GM10266 (cell line): ENCODE results near the gene FKBP10.

ENCODE experiments used
- DNase-seq: peaks from one replicate; pipeline ENCODE4 v3.0.0; 2012; ENCODE audit errors: extremely low spot score
- TF ChIP-seq, protein P1 (sequence below): IDR thresholded peaks from 2 replicates; pipeline ENCODE4 v1.5.1; 2012; ENCODE audit warnings: mild to moderate bottlenecking, low read depth; ENCODE audit not compliant: control insufficient read depth, insufficient read depth; ENCODE audit errors: missing control alignments

The FKBP10 gene

DNA sequence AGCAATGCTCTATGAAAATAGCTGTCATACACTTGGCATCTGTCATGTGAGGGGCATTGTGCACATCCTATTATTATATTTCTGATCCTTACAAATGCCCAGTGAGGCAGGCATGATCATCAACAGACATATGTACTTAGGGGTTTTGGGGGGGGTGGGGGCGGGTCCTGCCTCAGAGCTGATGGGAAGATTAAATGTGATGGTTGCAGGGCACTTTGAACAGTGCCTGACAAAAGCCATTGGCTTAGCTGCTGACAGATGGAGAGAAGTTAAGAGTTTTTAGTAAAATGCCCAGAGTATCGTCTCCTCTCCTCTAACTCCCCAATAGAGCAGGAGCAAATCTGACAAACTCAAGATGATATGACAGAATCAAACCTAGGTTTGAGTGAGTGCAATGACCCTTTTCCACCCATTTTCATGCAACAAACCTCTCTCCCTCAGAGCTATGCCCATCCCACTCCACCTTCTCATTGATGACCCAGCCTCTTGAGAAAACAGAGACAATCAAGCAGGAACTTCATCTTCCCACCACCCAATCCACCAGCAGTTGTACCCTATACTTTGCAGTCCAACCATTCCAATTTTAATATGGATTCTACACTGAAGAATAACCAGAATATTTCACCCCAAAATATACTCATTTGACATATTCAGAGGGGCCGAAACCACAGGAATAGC is 47.6 kb downstream of the FKBP10 start:
- TF ChIP-seq, protein P1, sequence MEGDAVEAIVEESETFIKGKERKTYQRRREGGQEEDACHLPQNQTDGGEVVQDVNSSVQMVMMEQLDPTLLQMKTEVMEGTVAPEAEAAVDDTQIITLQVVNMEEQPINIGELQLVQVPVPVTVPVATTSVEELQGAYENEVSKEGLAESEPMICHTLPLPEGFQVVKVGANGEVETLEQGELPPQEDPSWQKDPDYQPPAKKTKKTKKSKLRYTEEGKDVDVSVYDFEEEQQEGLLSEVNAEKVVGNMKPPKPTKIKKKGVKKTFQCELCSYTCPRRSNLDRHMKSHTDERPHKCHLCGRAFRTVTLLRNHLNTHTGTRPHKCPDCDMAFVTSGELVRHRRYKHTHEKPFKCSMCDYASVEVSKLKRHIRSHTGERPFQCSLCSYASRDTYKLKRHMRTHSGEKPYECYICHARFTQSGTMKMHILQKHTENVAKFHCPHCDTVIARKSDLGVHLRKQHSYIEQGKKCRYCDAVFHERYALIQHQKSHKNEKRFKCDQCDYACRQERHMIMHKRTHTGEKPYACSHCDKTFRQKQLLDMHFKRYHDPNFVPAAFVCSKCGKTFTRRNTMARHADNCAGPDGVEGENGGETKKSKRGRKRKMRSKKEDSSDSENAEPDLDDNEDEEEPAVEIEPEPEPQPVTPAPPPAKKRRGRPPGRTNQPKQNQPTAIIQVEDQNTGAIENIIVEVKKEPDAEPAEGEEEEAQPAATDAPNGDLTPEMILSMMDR: no peak
- no peak for DNase-seq

DNA sequence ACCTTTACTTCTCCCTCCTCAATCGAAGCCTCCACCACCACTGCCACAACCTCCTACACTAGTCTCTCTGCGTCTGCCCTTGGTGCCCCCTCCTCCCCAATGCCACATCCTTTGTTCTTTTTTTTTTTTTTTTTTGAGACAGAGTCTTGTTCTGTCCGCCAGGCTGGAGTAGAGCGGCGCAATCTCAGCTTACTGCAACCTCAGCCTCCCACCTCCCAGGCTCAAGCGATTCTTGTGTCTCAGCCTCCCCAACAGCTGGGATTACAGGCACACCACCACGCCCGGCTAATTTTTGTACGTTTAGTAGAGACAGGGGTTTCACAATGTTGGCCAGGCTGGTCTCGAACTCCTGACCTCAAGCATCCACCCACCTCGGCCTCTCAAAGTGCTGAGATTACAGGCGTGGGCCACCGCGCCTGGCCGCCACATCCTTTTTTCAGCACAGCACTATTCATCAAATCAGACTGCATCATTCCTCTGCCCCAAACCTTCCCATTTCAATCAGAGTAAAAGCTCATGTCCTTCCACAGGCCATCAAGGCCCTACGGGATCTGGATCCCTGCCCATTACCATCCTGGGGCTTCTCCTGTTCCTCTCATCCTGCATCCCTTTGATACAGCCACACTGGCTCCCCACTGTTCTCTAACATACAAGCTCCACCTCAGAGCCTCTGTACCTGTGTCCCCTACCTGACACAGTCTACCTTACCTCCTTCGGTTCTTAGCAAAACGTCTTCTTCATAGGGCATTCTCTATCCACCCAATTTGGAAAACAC is 50.5 kb downstream of the FKBP10 start:
- no peak for DNase-seq
- TF ChIP-seq, protein P1: no peak

DNA sequence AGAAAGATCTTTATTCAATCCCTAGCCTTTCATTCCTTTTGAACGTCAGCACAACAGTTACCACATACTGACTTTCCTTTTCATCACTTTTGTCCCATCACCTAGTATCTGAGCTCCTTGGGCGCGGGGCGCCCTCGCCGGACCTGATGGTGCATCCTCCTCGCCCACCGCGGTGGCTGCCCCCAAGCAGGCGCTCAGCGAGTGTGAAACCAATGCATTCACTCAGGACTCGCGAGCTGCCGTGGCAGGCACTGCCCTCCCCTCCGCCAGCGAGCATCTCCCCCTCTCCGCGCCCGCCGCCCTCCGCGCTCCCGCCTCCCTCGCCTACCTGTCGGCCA is 51.7 kb downstream of the FKBP10 start:
- DNase-seq: no peak
- TF ChIP-seq, protein P1: no peak

DNA sequence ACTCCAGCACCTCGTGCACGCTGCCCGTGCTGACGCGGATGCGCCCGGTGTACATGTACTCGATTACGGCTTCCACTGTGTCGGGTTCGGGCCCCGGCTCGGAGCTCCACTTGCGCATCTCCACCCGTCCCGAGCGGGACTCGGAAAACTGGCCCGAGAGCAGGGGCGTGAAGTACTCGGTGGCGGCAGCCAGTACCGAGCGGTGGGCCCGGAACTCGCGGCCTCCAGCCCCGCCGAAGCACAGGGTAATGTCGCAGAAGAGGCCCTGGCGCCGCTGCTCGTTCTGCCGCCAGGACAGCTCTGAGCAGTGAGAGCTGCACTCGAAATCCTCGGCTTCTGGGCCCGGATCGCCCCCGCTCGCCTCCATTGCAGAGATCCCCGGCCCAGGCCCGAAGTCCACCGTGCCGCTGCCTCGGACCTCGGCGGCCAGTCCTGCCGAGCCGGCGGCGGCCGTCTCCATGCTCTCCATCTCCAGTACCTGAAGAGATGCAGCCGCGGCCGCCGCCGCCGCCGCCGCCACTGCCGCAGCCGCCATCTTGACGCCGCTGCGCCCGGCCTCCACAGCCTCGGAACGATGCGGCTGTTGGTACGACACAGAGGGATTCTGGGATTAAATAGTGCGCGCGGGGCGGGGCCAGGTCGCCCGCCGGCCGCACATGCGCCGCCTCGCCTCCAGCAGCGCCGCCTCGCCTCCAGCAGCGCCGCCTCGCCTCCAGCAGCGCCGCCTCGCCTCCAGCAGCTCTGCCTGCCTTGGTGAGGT is 52.2 kb downstream of the FKBP10 start, which contains the start of gene KLHL11:
Gene KLHL11 (minus strand): TSS at position 588 of the 760 bp plus-strand sequence. CDS start 53 bp downstream, at position 535.
- peak; percentile 95 for DNase-seq
- TF ChIP-seq, protein P1: peak; percentile 23

DNA sequence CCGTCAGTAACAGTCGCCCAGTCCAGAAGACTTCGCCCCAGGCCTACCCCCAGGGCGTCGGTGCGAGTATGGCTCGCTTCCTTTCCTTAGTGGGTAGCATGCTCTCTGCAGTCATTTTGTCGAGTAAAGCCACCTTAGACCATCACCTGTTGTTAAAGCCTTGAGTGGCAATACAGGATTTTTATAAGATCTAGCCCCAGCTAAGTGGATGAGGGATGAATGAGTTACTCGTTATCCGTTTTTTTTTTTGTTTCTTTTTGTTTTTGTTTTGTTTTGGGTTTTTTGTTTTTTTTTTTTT is 52.7 kb downstream of the FKBP10 start:
- TF ChIP-seq, protein P1: no peak
- no peak for DNase-seq

DNA sequence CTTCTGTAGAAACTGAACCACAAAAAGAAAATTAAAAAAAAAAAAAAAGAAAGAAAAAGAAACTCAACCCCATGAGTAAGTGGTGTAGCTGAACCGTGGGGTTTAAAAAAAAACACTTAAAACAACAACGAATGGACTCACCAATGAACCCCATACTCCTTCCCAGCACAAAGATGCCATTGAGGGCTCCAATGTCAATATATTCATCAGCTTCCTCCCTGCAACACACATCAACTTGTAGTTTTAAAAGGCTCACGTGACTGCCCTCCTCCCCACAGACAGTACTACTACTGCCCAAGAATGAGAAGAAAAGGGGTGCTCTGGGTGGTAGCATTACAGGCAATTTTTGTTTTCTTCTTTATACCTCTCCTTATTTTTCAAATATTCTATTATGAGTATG is 55.8 kb downstream of the FKBP10 start:
- TF ChIP-seq, protein P1: no peak
- no peak for DNase-seq

DNA sequence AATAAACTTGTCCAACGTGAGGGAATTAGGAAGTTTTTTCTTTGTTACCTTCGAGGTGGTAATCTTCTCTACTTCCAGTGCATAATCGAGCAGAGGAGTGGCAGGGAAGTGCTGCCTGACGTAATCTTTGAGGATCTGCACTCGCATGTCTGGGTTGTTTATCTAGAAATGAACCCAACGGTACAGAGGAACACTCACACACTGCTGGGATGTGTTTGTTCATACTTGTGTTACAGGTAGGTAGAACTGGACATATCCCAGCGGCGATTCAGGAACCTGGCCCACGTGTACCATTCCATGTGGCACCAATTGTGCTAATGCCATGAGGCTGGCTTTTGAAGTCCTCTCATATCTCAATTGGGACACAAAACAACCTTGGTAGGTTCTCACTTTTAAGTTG is 56.6 kb downstream of the FKBP10 start:
- TF ChIP-seq, protein P1: no peak
- no peak for DNase-seq
